H1 (cell line): ENCODE data around the gene TRAPPC2L. TPM values are rescaled to one million over a fixed set of nuclear protein-coding genes. Genes with fewer than 3 reads are reported as not detected.

Source experiments
- CTCF ChIA-PET: fragments of 300-600 bp; sonication (Branson Sonifier 250); formaldehyde crosslinking; loops from one replicate; lab custom pipeline; 2021; ENCODE audit not compliant: partially characterized antibody; lab: Charles Lee
- POLR2A ChIA-PET: fragments of 300-600 bp; sonication (Branson Sonifier 250); formaldehyde crosslinking; loops from one replicate; lab custom pipeline; 2021; ENCODE audit warnings: inconsistent platforms; ENCODE audit not compliant: partially characterized antibody; lab: Charles Lee
- DNase-seq, 2 experiments: peaks; one replicate each; pipeline versions ENCODE4 v3.0.0 to v3.0.0-alpha.2; 2010 to 2022; ENCODE audit warnings: low spot score in 2 of 2, low read depth in 1 of 2, mixed read lengths in 1 of 2
- FAIRE-seq: peaks from 2 replicates; lab custom pipeline; 2011; peaks lifted over from hg19 to GRCh38; lab: Jason Lieb, UNC
- H2AFZ ChIP-seq: 2 replicates; pipeline ENCODE4 v1.8.1; 2012; ENCODE audit warnings: low read length, inconsistent platforms
- H2AK5ac ChIP-seq: 2 replicates; pipeline ENCODE4 v1.6.1; 2013; ENCODE audit warnings: low read depth, low read length
- H2BK120ac ChIP-seq: replicated peaks from 2 replicates; pipeline ENCODE3; 2013; ENCODE audit warnings: low read depth, low read length, inconsistent platforms
- H2BK12ac ChIP-seq: 2 replicates; pipeline ENCODE4 v1.6.1; 2013; ENCODE audit warnings: low read depth, low read length
- H2BK15ac ChIP-seq: 2 replicates; pipeline ENCODE4 v1.6.1; 2013; ENCODE audit warnings: low read length
- H2BK20ac ChIP-seq: 2 replicates; pipeline ENCODE4 v1.6.1; 2013; ENCODE audit warnings: low read length
- H2BK5ac ChIP-seq: 2 replicates; pipeline ENCODE4 v1.6.1; 2013; ENCODE audit warnings: low read depth, low read length
- H3K14ac ChIP-seq: 2 replicates; pipeline ENCODE4 v1.6.1; 2013; ENCODE audit warnings: inconsistent platforms; ENCODE audit not compliant: insufficient read length
- H3K18ac ChIP-seq: 2 replicates; pipeline ENCODE4 v1.6.1; 2013; ENCODE audit warnings: low read length; ENCODE audit errors: extremely low read depth
- H3K23ac ChIP-seq: 2 replicates; pipeline ENCODE4 v1.6.1; 2013; ENCODE audit warnings: inconsistent platforms; ENCODE audit not compliant: insufficient read length
- H3K23me2 ChIP-seq: 2 replicates; pipeline ENCODE4 v1.6.1; 2013; ENCODE audit warnings: low read depth, low read length
- H3K27ac ChIP-seq: 2 replicates; pipeline ENCODE4 v1.6.1; 2011; ENCODE audit warnings: low read depth, low read length, inconsistent platforms
- H3K27me3 ChIP-seq, 4 experiments: replicated peaks in 1 of 4; 1 replicate in 1 of 4; 2 replicates in 3 of 4; pipeline versions ENCODE4 v1.6.1 to v1.8.1; 2011 to 2013; ENCODE audit warnings: low read length in 3 of 4, mild to moderate bottlenecking in 3 of 4, inconsistent platforms in 2 of 4, mixed read lengths in 2 of 4, moderate library complexity in 1 of 4; ENCODE audit not compliant: control insufficient read depth in 3 of 4, insufficient read depth in 3 of 4; ENCODE audit errors: extremely low read depth in 1 of 4
- H3K36me3 ChIP-seq, 4 experiments: 2 replicates each; pipeline versions ENCODE4 v1.6.1 to v1.8.1; 2011 to 2013; ENCODE audit warnings: mild to moderate bottlenecking in 4 of 4, low read length in 3 of 4, moderate library complexity in 2 of 4, control low read depth in 1 of 4, inconsistent platforms in 1 of 4; ENCODE audit not compliant: insufficient read depth in 4 of 4, control insufficient read depth in 2 of 4
- H3K4ac ChIP-seq: replicated peaks from 2 replicates; pipeline ENCODE3; 2013; ENCODE audit warnings: low read length, low read depth, mixed read lengths, inconsistent platforms; ENCODE audit not compliant: insufficient read length
- H3K4me1 ChIP-seq, 4 experiments: replicated peaks in 1 of 4; 1 replicate in 1 of 4; 2 replicates in 3 of 4; pipeline versions ENCODE4 v1.6.1 to v1.8.1; 2011 to 2013; ENCODE audit warnings: low read length in 3 of 4, inconsistent platforms in 2 of 4, mixed read lengths in 1 of 4; ENCODE audit not compliant: insufficient read depth in 4 of 4, control insufficient read depth in 3 of 4
- H3K4me2 ChIP-seq, 2 experiments: 2 replicates each; pipeline versions ENCODE4 v1.6.1 to v1.8.1; 2011 to 2013; ENCODE audit warnings: low read depth in 2 of 2, low read length in 2 of 2, control low read depth in 1 of 2, inconsistent platforms in 1 of 2, mild to moderate bottlenecking in 1 of 2; ENCODE audit not compliant: insufficient read depth in 1 of 2
- H3K4me3 ChIP-seq, 4 experiments: fragments of 200-600, 300-600 bp in 1 of 4; sonication (generic), shearing (Covaris generic), sonication (Bioruptor Twin) in 1 of 4; 2 replicates each; pipeline versions ENCODE4 v1.5.1 to v1.8.1; 2011 to 2016; ENCODE audit warnings: low read length in 4 of 4, low read depth in 3 of 4, control low read depth in 2 of 4, inconsistent platforms in 2 of 4, mild to moderate bottlenecking in 2 of 4, mixed read lengths in 1 of 4, moderate library complexity in 1 of 4; ENCODE audit not compliant: insufficient read depth in 2 of 4; ENCODE audit errors: extremely low read depth in 1 of 4
- H3K56ac ChIP-seq: replicated peaks from 2 replicates; pipeline ENCODE3; 2013; ENCODE audit warnings: low read depth, mild to moderate bottlenecking, mixed read lengths, low read length, inconsistent platforms; ENCODE audit not compliant: insufficient read length
- H3K79me1 ChIP-seq: 2 replicates; pipeline ENCODE4 v1.6.1; 2013; ENCODE audit warnings: low read depth, low read length, control low read depth
- H3K79me2 ChIP-seq, 2 experiments: 2 replicates each; pipeline versions ENCODE4 v1.6.1 to v1.8.1; 2012 to 2013; ENCODE audit warnings: low read length in 2 of 2, mild to moderate bottlenecking in 2 of 2, inconsistent platforms in 1 of 2; ENCODE audit not compliant: insufficient read depth in 2 of 2, control insufficient read depth in 1 of 2
- H3K9ac ChIP-seq, 4 experiments: replicated peaks in 1 of 4; 1 replicate in 1 of 4; 2 replicates in 3 of 4; pipeline versions ENCODE4 v1.6.1 to v1.8.1; 2011 to 2013; ENCODE audit warnings: low read depth in 3 of 4, low read length in 3 of 4, control low read depth in 2 of 4, mild to moderate bottlenecking in 2 of 4, moderate library complexity in 2 of 4, inconsistent platforms in 1 of 4; ENCODE audit errors: extremely low read depth in 1 of 4
- H3K9me3 ChIP-seq, 2 experiments: 2 replicates each; pipeline versions ENCODE4 v1.6.1 to v1.8.1; 2012 to 2013; ENCODE audit warnings: mild to moderate bottlenecking in 2 of 2, moderate library complexity in 2 of 2, control low read depth in 1 of 2, inconsistent platforms in 1 of 2, low read depth in 1 of 2, low read length in 1 of 2, mixed read lengths in 1 of 2; ENCODE audit not compliant: insufficient read depth in 2 of 2
- H4K20me1 ChIP-seq, 2 experiments: replicated peaks in 1 of 2; 2 replicates each; pipeline versions ENCODE3 to v1.8.1; 2011 to 2013; ENCODE audit warnings: inconsistent platforms in 2 of 2, low read length in 2 of 2, mild to moderate bottlenecking in 1 of 2; ENCODE audit not compliant: insufficient read depth in 2 of 2, control insufficient read depth in 1 of 2
- H4K5ac ChIP-seq: 2 replicates; pipeline ENCODE4 v1.6.1; 2013; ENCODE audit warnings: low read length, low read depth, mixed read lengths, inconsistent platforms; ENCODE audit not compliant: insufficient read length
- H4K8ac ChIP-seq: 2 replicates; pipeline ENCODE4 v1.8.0; 2013; ENCODE audit warnings: mild to moderate bottlenecking, moderate library complexity, low read length, inconsistent platforms; ENCODE audit not compliant: insufficient read depth; ENCODE audit errors: extremely low read depth
- H4K91ac ChIP-seq: replicated peaks from 2 replicates; pipeline ENCODE3; 2013; ENCODE audit warnings: low read length, mixed read lengths, inconsistent platforms; ENCODE audit not compliant: insufficient read length
- BCL11A ChIP-seq, 2 experiments: IDR thresholded peaks; one replicate each; pipeline ENCODE4 v1.6.1; 2011; ENCODE audit warnings: low read depth in 2 of 2, low read length in 2 of 2, mild to moderate bottlenecking in 2 of 2
- CBX5 ChIP-seq: fragments of 300-800, 300-1000 bp; sonication (generic); IDR thresholded peaks from 2 replicates; pipeline ENCODE4 v1.7.1; 2016; ENCODE audit warnings: antibody characterized with exemption, low read length, low read depth
- CHD1 ChIP-seq: IDR thresholded peaks from 2 replicates; pipeline ENCODE4 v1.6.1; 2012; ENCODE audit warnings: low read depth, low read length, improper control_type of control experiment
- KDM4A ChIP-seq: IDR thresholded peaks from one replicate; pipeline ENCODE4 v1.7.1; 2012; ENCODE audit warnings: low read depth, mild to moderate bottlenecking, moderate library complexity, low read length, inconsistent platforms; ENCODE audit not compliant: severe bottlenecking
- POLR2A ChIP-seq, 2 experiments: IDR thresholded peaks; 1 replicate in 1 of 2; 2 replicates in 1 of 2; pipeline ENCODE4 v1.6.1; 2011; ENCODE audit warnings: low read depth in 2 of 2, low read length in 2 of 2, mild to moderate bottlenecking in 2 of 2; ENCODE audit errors: control extremely low read depth in 1 of 2
- POU5F1 ChIP-seq: IDR thresholded peaks from 2 replicates; pipeline ENCODE4 v1.6.1; 2011; ENCODE audit warnings: low read depth, mild to moderate bottlenecking, low read length, moderate library complexity
- RBBP5 ChIP-seq: IDR thresholded peaks from 2 replicates; pipeline ENCODE4 v1.7.1; 2012; ENCODE audit warnings: low read depth, mild to moderate bottlenecking, inconsistent platforms, low read length, moderate library complexity, borderline replicate concordance
- RFX5 ChIP-seq: IDR thresholded peaks from 2 replicates; pipeline ENCODE4 v1.6.1; 2011; ENCODE audit warnings: low read depth, low read length, improper control_type of control experiment, borderline replicate concordance
- SAP30 ChIP-seq: fragments of 300-600 bp; sonication (generic); IDR thresholded peaks from 2 replicates; pipeline ENCODE4 v1.7.1; 2012; ENCODE audit warnings: low read length, moderate library complexity, mild to moderate bottlenecking, inconsistent platforms; ENCODE audit not compliant: insufficient read depth, insufficient replicate concordance
- SP1 ChIP-seq: IDR thresholded peaks from 2 replicates; pipeline ENCODE4 v1.6.1; 2011; ENCODE audit warnings: low read depth, low read length
- SUZ12 ChIP-seq: fragments of 200-600 bp; sonication (generic); IDR thresholded peaks from 2 replicates; pipeline ENCODE4 v1.6.1; 2012; ENCODE audit warnings: mild to moderate bottlenecking, inconsistent platforms, low read length, moderate library complexity, mixed read lengths
- TBP ChIP-seq: IDR thresholded peaks from 2 replicates; pipeline ENCODE4 v1.6.1; 2011; ENCODE audit warnings: low read depth, low read length, improper control_type of control experiment
- TCF12 ChIP-seq: IDR thresholded peaks from 2 replicates; pipeline ENCODE4 v1.6.1; 2011; ENCODE audit warnings: low read depth, mild to moderate bottlenecking, low read length
- TEAD4 ChIP-seq: IDR thresholded peaks from 2 replicates; pipeline ENCODE4 v1.6.1; 2012; ENCODE audit warnings: low read depth, low read length, inconsistent platforms, mixed read lengths
- WGBS, 2 experiments: shearing (Covaris generic) in 1 of 2; methylation state at CpG; one replicate each; pipeline versions ENCODE4 v1.1.6 to v1.1.7; 2013 to 2015; ENCODE audit warnings: low lambda C conversion rate in 2 of 2, mixed read lengths in 2 of 2, inconsistent platforms in 1 of 2, low coverage in 1 of 2, missing lambda C conversion rate in 1 of 2; ENCODE audit not compliant: insufficient replicate concordance in 2 of 2, insufficient coverage in 1 of 2, insufficient read length in 1 of 2; ENCODE audit errors: extremely low coverage in 1 of 2, missing lambda C conversion rate in 1 of 2; 5-methylcytosine and 5-hydroxymethylcytosine counted together
- polyA plus RNA-seq, 7 experiments: library from polyadenylated mRNA; depleted of rRNA in 3 of 7; stranded (reverse) in 5 of 7; unstranded in 2 of 7; fragments of >200 nt in 5 of 7; fragments of 200-250 nt in 2 of 7; gene quantifications; 1 replicate in 5 of 7; 2 replicates in 1 of 7; 4 replicates in 1 of 7; pipeline versions ENCODE4 v1.2.1 to v1.2.3, GENCODE V29; 2011 to 2013; ENCODE audit warnings: missing spikeins in 2 of 7, mixed read lengths in 2 of 7
- total RNA-seq: library from RNA; stranded (reverse); fragmentation: NEBNext Ultra II Directional; extraction: Animal tissue kit (Norgen Biotek cat#: 25700); gene quantifications from 2 replicates; pipeline ENCODE4 v1.2.1, GENCODE V29; 2021

TRAPPC2L gene
- total and polyA plus RNA-seq, 2 of the 8 experiments (the other 6 are each of a cell fraction or from before 2014, with no cell fraction given): 98.7 to 133 TPM

DNA sequence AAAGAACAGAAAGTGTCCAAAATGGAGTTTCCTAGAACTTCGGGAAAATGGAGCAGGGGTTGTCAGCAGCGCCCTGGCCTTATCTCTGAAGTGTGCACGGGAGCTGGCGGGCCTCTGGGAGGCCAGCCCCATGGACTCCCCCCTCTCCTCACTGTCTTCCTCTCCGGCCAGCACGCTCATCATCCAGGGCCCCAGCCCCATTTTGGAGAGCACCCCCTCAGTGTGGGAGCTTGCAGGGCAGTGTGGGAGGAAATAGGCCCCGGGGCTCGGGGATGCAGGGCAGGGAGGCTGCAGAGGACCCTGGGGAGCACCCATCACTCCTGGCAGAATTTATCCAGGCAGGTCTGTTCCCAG, 14.4 kb downstream of the TRAPPC2L start:
- no peak for TF ChIP-seq TCF12
- TF ChIP-seq SAP30: no peak
- no peak for TF ChIP-seq POU5F1
- no peak for TF ChIP-seq BCL11A (IDR thresholded peaks at IDR 0.05; ENCODE audit: low read depth in 2 of 2, low read length in 2 of 2)
- TF ChIP-seq SUZ12: no peak
- TF ChIP-seq CHD1: no peak
- TF ChIP-seq RBBP5: no peak
- no peak for TF ChIP-seq CBX5
- TF ChIP-seq RFX5: no peak
- TF ChIP-seq TBP: no peak
- no peak for TF ChIP-seq SP1
- no peak for TF ChIP-seq POLR2A (IDR thresholded peaks at IDR 0.05; ENCODE audit: control extremely low read depth in 1 of 2, low read depth in 2 of 2, low read length in 2 of 2)
- no peak for TF ChIP-seq TEAD4
- TF ChIP-seq KDM4A: no peak
- WGBS, 2 experiments: 89% methylated on average over 8 of the region's 8 CpGs; no CpG with 5 or more reads in 1 of the 2 experiments

More for the DNA sequence above, 14.4 kb downstream of the TRAPPC2L start:
- Histone ChIP-seq H3K79me1 (no peaks in the 10 kb centered on the region), H3K9ac (no peak overlapping the region), H2BK15ac (no peak overlapping the region), H3K4me2 (no peak overlapping the region), H3K27ac (no peak overlapping the region), H4K20me1 (no peaks in the 10 kb centered on the region), H2BK5ac (no peak overlapping the region), H2AK5ac (no peak overlapping the region), H3K4me1 (no peaks in the 10 kb centered on the region; a peak in 1 of 7 replicates), H3K4me3 (no peak overlapping the region), H4K5ac (no peak overlapping the region), H2BK20ac (no peak overlapping the region), H2AFZ (no peak overlapping the region), H3K79me2 (no peaks in the 10 kb centered on the region), H3K23ac (no peak overlapping the region), H3K4ac (no peak overlapping the region), H3K18ac (no peak overlapping the region), H3K36me3 (no peaks in the 10 kb centered on the region), H3K27me3 (no peaks in the 10 kb centered on the region), H3K56ac (no peak overlapping the region), H4K91ac (no peak overlapping the region), H3K9me3 (no peaks in the 10 kb centered on the region; a peak in 1 of 4 replicates), H2BK12ac (no peak overlapping the region), H2BK120ac (no peak overlapping the region), H3K14ac (no peak overlapping the region), H4K8ac (no peak overlapping the region), H3K23me2 (no peaks in the 10 kb centered on the region)
- DNase-seq (no peak), FAIRE-seq (no peak)
- CTCF ChIA-PET: interaction anchor here (0.7 kb wide), 1 partner anchor 59 kb away, joined by 3 read pairs; no protein-coding TSS in a partner anchor
- POLR2A ChIA-PET: no interaction called here
